A673 (cell line): ENCODE results near the gene SLC38A4.

Source experiments
- EZH2 ChIP-seq: fragments of 200-600 bp; sonication (generic); IDR thresholded peaks from 2 replicates; pipeline ENCODE4 v1.6.1; 2017; ENCODE audit warnings: borderline replicate concordance, low read depth, mild to moderate bottlenecking, mixed read lengths, antibody characterized with exemption, low read length; ENCODE audit not compliant: poor library complexity, severe bottlenecking
- TF ChIP-seq, protein P1 (sequence below): fragments of 300-800, 200-600 bp; sonication (generic); conservative IDR thresholded peaks from 2 replicates; pipeline ENCODE4 v1.5.1; 2017; ENCODE audit warnings: low read depth, mild to moderate bottlenecking, antibody characterized with exemption, low read length, moderate library complexity, mixed read lengths

DNA sequence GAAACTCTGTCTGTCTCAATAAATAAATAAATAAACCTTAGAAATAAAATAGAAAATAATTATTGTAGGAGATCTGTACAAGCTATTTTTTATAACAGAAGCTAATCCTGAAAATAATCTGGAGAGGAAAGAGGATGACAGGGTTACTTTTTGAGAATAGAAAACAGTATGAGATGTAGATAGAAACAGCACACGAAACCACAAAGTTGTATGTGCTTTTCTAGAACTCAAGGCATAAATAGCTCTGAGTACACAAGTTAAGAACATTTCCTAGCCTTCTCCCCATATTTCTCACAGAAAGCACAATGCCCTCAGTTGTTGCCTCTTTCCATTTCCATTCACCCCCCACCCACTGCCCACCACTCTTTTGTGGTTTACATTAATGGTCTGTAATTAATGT lies 35.7 kb downstream of the SLC38A4 start:
- TF ChIP-seq, protein P1, sequence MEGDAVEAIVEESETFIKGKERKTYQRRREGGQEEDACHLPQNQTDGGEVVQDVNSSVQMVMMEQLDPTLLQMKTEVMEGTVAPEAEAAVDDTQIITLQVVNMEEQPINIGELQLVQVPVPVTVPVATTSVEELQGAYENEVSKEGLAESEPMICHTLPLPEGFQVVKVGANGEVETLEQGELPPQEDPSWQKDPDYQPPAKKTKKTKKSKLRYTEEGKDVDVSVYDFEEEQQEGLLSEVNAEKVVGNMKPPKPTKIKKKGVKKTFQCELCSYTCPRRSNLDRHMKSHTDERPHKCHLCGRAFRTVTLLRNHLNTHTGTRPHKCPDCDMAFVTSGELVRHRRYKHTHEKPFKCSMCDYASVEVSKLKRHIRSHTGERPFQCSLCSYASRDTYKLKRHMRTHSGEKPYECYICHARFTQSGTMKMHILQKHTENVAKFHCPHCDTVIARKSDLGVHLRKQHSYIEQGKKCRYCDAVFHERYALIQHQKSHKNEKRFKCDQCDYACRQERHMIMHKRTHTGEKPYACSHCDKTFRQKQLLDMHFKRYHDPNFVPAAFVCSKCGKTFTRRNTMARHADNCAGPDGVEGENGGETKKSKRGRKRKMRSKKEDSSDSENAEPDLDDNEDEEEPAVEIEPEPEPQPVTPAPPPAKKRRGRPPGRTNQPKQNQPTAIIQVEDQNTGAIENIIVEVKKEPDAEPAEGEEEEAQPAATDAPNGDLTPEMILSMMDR = no peak
- TF ChIP-seq EZH2 = no peak
